Esophagus squamous epithelium (tissue), 4 donors: ENCODE measurements around the gene NQO2.

Experiments used
- CTCF ChIP-seq, 6 experiments: fragments of 450-650 bp in 4 of 6; fragments of 200-600 bp in 2 of 6; sonication (generic) in 2 of 6; IDR thresholded peaks; one replicate each; pipeline ENCODE4 v1.5.1; 2016 to 2019; ENCODE audit warnings: antibody characterized with exemption in 6 of 6, mild to moderate bottlenecking in 4 of 6, moderate library complexity in 4 of 6
- POLR2A ChIP-seq, 4 donors: fragments of 450-650 bp; IDR thresholded peaks; one replicate each; pipeline ENCODE4 v1.6.1; 2017; ENCODE audit warnings: antibody characterized with exemption in 4 of 4, mild to moderate bottlenecking in 4 of 4, moderate library complexity in 3 of 4

GRCh38 chr6:3039384-3039783, 39.7 kb downstream of the NQO2 start:
- no peak for TF ChIP-seq POLR2A (IDR thresholded peaks at IDR 0.05)
- no peak for TF ChIP-seq CTCF (IDR thresholded peaks at IDR 0.05)
